Measurements from ENCODE around the gene SUV39H2.
"Not testable (repeated sequence)": the region's sequence is repeated elsewhere in the genome, so short reads cannot be mapped to it uniquely, and the experiment has no call there.

SUV39H2 gene

DNA sequence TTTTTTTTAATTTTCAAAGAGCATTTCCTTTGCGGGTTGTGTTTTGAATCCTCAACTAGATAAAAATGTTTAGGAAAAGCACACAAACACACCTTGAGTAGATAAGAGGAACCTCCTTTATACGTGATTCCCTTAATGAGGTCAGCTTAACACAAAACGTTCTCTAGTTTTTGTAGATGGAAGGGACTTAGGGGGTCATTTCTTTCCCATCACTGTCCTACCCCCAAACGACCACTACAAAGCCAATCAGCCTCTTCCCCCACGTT is 1.2 kb downstream of the SUV39H2 start:
- Histone ChIP-seq H3K36me3 (ENCODE audit: control insufficient read depth, insufficient read depth, low read length) (no peaks in the 10 kb centered on the region), H3K9me3 (ENCODE audit: control insufficient read depth, insufficient read depth, low read length) (no peaks in the 10 kb centered on the region), H3K9ac (ENCODE audit: low read depth, low read length) (no peak overlapping the region), H3K4me3 (ENCODE audit: low read depth, low read length) (peak overlapping the region; percentile 79), H3K4me1 (ENCODE audit: control insufficient read depth, insufficient read depth, low read length) (peaks cover 8% of the 10 kb centered on the region), H3K27me3 (ENCODE audit: control insufficient read depth, insufficient read depth, low read length) (no peaks in the 10 kb centered on the region)

DNA sequence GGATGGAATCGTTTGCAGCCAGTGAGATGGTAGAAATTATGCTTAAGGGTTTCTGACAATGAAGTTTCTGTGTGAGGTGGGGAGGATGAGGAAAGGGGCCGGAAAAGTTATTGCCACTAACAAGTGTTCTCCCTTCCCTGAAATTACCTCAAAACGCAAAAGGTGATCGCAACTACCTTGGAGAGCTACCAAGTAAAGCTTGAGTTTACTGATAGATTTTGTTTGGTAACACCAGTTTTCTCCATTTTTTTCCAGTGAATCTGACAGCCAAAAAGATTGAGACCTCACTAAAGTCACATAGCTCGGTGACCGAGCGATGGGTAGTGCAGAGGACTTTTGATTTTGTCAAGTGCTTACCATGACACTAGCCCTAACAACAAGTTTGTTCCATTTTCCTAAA is 1.6 kb downstream of the SUV39H2 start:
- peaks cover 8% of the 10 kb centered on the region for H3K4me1 ChIP-seq (ENCODE audit: control insufficient read depth, insufficient read depth, low read length)
- peak overlapping the region; percentile 79 for H3K4me3 ChIP-seq (ENCODE audit: low read depth, low read length)

GRCh38 chr10:14884082-14884481 is 5.4 kb downstream of the SUV39H2 start:
- Histone ChIP-seq H3K9ac (ENCODE audit: low read depth, low read length) (no peak overlapping the region), H3K4me1 (ENCODE audit: control insufficient read depth, insufficient read depth, low read length) (no peaks in the 10 kb centered on the region), H3K4me3 (ENCODE audit: low read depth, low read length) (no peak overlapping the region), H3K27me3 (ENCODE audit: control insufficient read depth, insufficient read depth, low read length) (no peaks in the 10 kb centered on the region), H3K9me3 (ENCODE audit: control insufficient read depth, insufficient read depth, low read length) (no peaks in the 10 kb centered on the region), H3K36me3 (ENCODE audit: control insufficient read depth, insufficient read depth, low read length) (peaks cover 5% of the 10 kb centered on the region)

More for the DNA sequence above, 1.6 kb downstream of the SUV39H2 start:
- no peaks in the 10 kb centered on the region for H3K9me3 ChIP-seq (ENCODE audit: control insufficient read depth, insufficient read depth, low read length)
- no peaks in the 10 kb centered on the region for H3K27me3 ChIP-seq (ENCODE audit: control insufficient read depth, insufficient read depth, low read length)
- H3K36me3 ChIP-seq (ENCODE audit: control insufficient read depth, insufficient read depth, low read length): no peaks in the 10 kb centered on the region
- H3K9ac ChIP-seq (ENCODE audit: low read depth, low read length): no peak overlapping the region

- H3K9me3 ChIP-seq (ENCODE audit: control insufficient read depth, insufficient read depth, low read length): no peaks in the 10 kb centered on the region
- peaks cover 5% of the 10 kb centered on the region for H3K36me3 ChIP-seq (ENCODE audit: control insufficient read depth, insufficient read depth, low read length)
- no peak overlapping the region for H3K4me3 ChIP-seq (ENCODE audit: low read depth, low read length)
- no peak overlapping the region for H3K9ac ChIP-seq (ENCODE audit: low read depth, low read length)
- H3K27me3 ChIP-seq (ENCODE audit: control insufficient read depth, insufficient read depth, low read length): no peaks in the 10 kb centered on the region
- no peaks in the 10 kb centered on the region for H3K4me1 ChIP-seq (ENCODE audit: control insufficient read depth, insufficient read depth, low read length)
Measured at GRCh38 chr10:14889318-14889717, 10.7 kb downstream of the SUV39H2 start.

DNA sequence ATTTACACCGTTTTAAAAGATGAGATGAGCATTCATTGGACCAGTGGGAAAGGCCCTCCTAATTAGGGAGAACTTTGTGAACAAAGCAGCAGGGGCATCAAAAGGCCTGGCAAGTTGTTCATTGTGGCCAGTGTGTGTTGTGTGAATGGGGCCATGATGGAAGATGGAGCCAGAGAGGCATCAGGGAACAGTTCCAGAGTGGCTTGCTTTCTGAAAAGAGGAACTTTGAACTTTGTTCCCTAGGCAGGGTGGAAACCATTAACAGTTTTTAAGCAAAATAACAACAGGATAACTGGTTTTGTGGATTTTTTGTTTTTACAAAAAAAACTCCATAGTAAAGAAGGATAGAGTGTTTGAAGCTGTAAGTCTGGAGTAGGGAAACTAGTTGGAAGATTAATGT is 12.5 kb downstream of the SUV39H2 start:
- Histone ChIP-seq H3K9ac (ENCODE audit: low read depth, low read length) (no peak overlapping the region), H3K9me3 (ENCODE audit: control insufficient read depth, insufficient read depth, low read length) (no peaks in the 10 kb centered on the region), H3K36me3 (ENCODE audit: control insufficient read depth, insufficient read depth, low read length) (peaks cover 5% of the 10 kb centered on the region), H3K4me1 (ENCODE audit: control insufficient read depth, insufficient read depth, low read length) (no peaks in the 10 kb centered on the region), H3K4me3 (ENCODE audit: low read depth, low read length) (no peak overlapping the region), H3K27me3 (ENCODE audit: control insufficient read depth, insufficient read depth, low read length) (no peaks in the 10 kb centered on the region)

- Histone ChIP-seq H3K9ac (ENCODE audit: low read depth, low read length) (no peak overlapping the region), H3K27me3 (ENCODE audit: control insufficient read depth, insufficient read depth, low read length) (no peaks in the 10 kb centered on the region), H3K4me1 (ENCODE audit: control insufficient read depth, insufficient read depth, low read length) (peaks cover 7% of the 10 kb centered on the region), H3K36me3 (ENCODE audit: control insufficient read depth, insufficient read depth, low read length) (peaks cover 4% of the 10 kb centered on the region), H3K9me3 (ENCODE audit: control insufficient read depth, insufficient read depth, low read length) (no peaks in the 10 kb centered on the region), H3K4me3 (ENCODE audit: low read depth, low read length) (no peak overlapping the region)
Measured at GRCh38 chr10:14904316-14904732, 25.7 kb downstream of the SUV39H2 start.

DNA sequence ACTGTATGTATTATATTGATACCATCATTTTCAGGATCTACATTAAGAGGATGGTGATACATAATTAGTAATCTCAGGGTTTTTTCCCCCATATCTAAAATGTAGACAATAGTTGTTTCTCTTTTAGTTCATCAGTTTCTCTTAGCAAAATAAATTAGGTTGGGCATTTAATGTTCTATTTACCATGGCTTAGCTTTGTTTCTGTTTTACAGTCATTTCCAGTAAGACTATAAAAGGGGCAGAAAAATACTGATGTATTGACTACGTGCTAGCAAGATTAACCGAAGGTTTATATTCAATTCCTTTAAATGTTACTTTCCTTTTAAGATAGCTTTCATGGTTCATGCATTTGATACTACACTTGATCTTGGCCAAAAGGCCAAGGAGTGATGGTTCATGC is 26.2 kb downstream of the SUV39H2 start:
- Histone ChIP-seq H3K9me3 (ENCODE audit: control insufficient read depth, insufficient read depth, low read length) (no peaks in the 10 kb centered on the region), H3K4me1 (ENCODE audit: control insufficient read depth, insufficient read depth, low read length) (peaks cover 7% of the 10 kb centered on the region), H3K4me3 (ENCODE audit: low read depth, low read length) (no peak overlapping the region), H3K27me3 (ENCODE audit: control insufficient read depth, insufficient read depth, low read length) (no peaks in the 10 kb centered on the region), H3K36me3 (ENCODE audit: control insufficient read depth, insufficient read depth, low read length) (peaks cover 4% of the 10 kb centered on the region), H3K9ac (ENCODE audit: low read depth, low read length) (no peak overlapping the region)

DNA sequence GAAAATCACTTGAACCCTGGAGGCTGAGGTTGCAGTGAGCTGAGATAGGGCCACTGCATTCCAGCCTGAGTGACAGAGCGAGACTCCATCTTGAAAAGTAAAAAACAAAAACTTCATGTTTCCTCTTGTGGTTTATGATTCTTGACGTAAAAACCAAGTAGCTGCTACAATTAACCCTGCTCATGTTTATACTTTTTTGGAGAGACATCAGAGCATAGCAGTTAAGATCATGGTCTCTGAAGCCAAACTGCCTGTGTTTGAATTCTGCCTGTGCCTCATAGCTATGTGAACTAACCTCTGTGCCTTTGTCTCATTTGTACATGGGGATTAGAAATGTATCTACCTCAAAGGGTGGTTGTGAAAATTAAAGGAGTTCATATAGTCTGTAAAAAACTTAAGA is 27.2 kb downstream of the SUV39H2 start:
- peaks cover 4% of the 10 kb centered on the region for H3K36me3 ChIP-seq (ENCODE audit: control insufficient read depth, insufficient read depth, low read length)
- H3K9ac ChIP-seq (ENCODE audit: low read depth, low read length): no peak overlapping the region
- no peak overlapping the region for H3K4me3 ChIP-seq (ENCODE audit: low read depth, low read length)
- H3K4me1 ChIP-seq (ENCODE audit: control insufficient read depth, insufficient read depth, low read length): peaks cover 7% of the 10 kb centered on the region
- H3K27me3 ChIP-seq (ENCODE audit: control insufficient read depth, insufficient read depth, low read length): no peaks in the 10 kb centered on the region
- no peaks in the 10 kb centered on the region for H3K9me3 ChIP-seq (ENCODE audit: control insufficient read depth, insufficient read depth, low read length)

- Histone ChIP-seq H3K4me3 (ENCODE audit: low read depth, low read length) (no peak overlapping the region), H3K4me1 (ENCODE audit: control insufficient read depth, insufficient read depth, low read length) (peaks cover 10% of the 10 kb centered on the region), H3K9me3 (ENCODE audit: control insufficient read depth, insufficient read depth, low read length) (no peaks in the 10 kb centered on the region), H3K36me3 (ENCODE audit: control insufficient read depth, insufficient read depth, low read length) (peaks cover 4% of the 10 kb centered on the region), H3K9ac (ENCODE audit: low read depth, low read length) (no peak overlapping the region), H3K27me3 (ENCODE audit: control insufficient read depth, insufficient read depth, low read length) (no peaks in the 10 kb centered on the region)
Measured at GRCh38 chr10:14906765-14907164, 28.1 kb downstream of the SUV39H2 start.

DNA sequence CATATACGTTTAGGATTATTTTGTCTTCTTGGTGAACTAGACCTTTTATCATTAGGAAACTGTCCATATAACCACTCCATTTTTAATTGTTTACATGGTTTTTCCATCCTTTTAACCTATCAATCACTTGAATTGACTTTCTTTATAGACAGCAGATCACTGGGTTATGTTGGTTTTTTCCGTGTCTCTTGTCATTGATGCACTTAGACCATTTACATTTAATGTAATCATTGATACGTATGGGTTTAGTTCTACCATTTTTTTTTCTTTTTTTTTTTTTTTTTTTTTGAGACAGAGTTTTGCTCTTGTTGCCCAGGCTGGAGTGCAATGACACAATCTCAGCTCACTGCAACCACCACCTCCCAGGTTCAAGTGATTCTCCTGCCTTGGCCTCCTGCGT is 28.9 kb downstream of the SUV39H2 start:
- not testable (repeated sequence) for H3K27me3 ChIP-seq (ENCODE audit: control insufficient read depth, insufficient read depth, low read length); H3K36me3 ChIP-seq (ENCODE audit: control insufficient read depth, insufficient read depth, low read length); H3K4me3 ChIP-seq (ENCODE audit: low read depth, low read length); H3K9me3 ChIP-seq (ENCODE audit: control insufficient read depth, insufficient read depth, low read length); H3K9ac ChIP-seq (ENCODE audit: low read depth, low read length)
- H3K4me1 ChIP-seq (ENCODE audit: control insufficient read depth, insufficient read depth, low read length): peaks cover 11% of the 10 kb centered on the region

DNA sequence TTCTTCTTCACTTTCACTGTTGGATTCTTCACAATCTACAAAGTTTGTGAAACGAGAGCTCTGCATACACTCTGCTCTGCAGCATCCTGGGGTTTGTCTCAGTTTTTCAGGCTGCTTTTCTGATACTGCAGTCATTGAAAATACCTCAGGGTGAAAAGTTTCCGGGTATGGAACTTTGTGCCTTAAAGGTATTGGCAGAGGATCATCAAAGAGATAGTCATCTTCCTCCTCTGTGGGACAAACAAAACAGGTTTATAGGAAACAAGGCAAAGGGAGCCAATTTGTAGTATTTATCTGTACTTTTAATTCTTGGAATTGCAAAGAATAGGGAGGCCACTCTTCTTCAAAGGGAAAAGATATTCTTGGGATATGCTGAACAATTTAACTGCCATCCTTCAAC is 30.4 kb downstream of the SUV39H2 start:
- H3K27me3 ChIP-seq (ENCODE audit: control insufficient read depth, insufficient read depth, low read length): no peaks in the 10 kb centered on the region
- peaks cover 4% of the 10 kb centered on the region for H3K36me3 ChIP-seq (ENCODE audit: control insufficient read depth, insufficient read depth, low read length)
- H3K9me3 ChIP-seq (ENCODE audit: control insufficient read depth, insufficient read depth, low read length): no peaks in the 10 kb centered on the region
- no peak overlapping the region for H3K9ac ChIP-seq (ENCODE audit: low read depth, low read length)
- H3K4me3 ChIP-seq (ENCODE audit: low read depth, low read length): no peak overlapping the region
- H3K4me1 ChIP-seq (ENCODE audit: control insufficient read depth, insufficient read depth, low read length): peaks cover 11% of the 10 kb centered on the region

DNA sequence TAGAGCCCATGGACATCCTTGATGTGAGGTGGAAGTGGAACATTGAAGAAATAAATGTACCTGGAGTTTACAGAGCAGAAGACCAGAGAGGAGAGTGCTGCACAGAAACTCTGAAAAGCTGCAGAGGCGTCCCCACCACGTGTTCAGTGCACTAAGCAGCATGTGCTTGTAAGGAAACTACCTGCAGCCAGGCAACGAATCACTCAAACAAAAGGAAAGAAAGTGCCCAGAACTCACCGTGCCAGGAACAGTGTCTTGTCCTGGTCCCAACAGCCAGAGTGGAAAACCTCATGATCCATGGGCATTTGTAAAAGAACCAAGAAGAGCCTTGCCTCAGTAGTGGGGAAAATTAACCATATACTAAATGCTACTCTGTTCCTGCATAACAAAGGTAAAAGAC is 32.3 kb downstream of the SUV39H2 start:
- Histone ChIP-seq H3K9me3 (ENCODE audit: control insufficient read depth, insufficient read depth, low read length) (no peaks in the 10 kb centered on the region), H3K36me3 (ENCODE audit: control insufficient read depth, insufficient read depth, low read length) (peaks cover 4% of the 10 kb centered on the region), H3K4me1 (ENCODE audit: control insufficient read depth, insufficient read depth, low read length) (peaks cover 4% of the 10 kb centered on the region), H3K27me3 (ENCODE audit: control insufficient read depth, insufficient read depth, low read length) (no peaks in the 10 kb centered on the region), H3K4me3 (ENCODE audit: low read depth, low read length) (no peak overlapping the region), H3K9ac (ENCODE audit: low read depth, low read length) (no peak overlapping the region)

- peaks cover 4% of the 10 kb centered on the region for H3K4me1 ChIP-seq (ENCODE audit: control insufficient read depth, insufficient read depth, low read length)
- H3K27me3 ChIP-seq (ENCODE audit: control insufficient read depth, insufficient read depth, low read length): no peaks in the 10 kb centered on the region
- H3K36me3 ChIP-seq (ENCODE audit: control insufficient read depth, insufficient read depth, low read length): peaks cover 4% of the 10 kb centered on the region
- no peaks in the 10 kb centered on the region for H3K9me3 ChIP-seq (ENCODE audit: control insufficient read depth, insufficient read depth, low read length)
- no peak overlapping the region for H3K4me3 ChIP-seq (ENCODE audit: low read depth, low read length)
- no peak overlapping the region for H3K9ac ChIP-seq (ENCODE audit: low read depth, low read length)
Measured at GRCh38 chr10:14911801-14912200, 33.1 kb downstream of the SUV39H2 start.

Data from iPS-15b (cell line).